Activated CD8-positive, alpha-beta memory T cell treated with anti-CD3 and anti-CD28 coated beads, Interleukin-2, amount 50 U/mL, for 48 hours (primary cell): ENCODE measurements around the gene TMEM107.
"Not testable (repeated sequence)": the region's sequence is repeated elsewhere in the genome, so short reads cannot be mapped to it uniquely, and the experiment has no call there.

Experiments used
- DNase-seq: peaks from one replicate; pipeline ENCODE4 v3.0.0-alpha.2; 2020

The TMEM107 gene

GRCh38 chr17:8189041-8189710 lies 13.0 kb upstream of the TMEM107 start:
- DNase-seq: peak; percentile 60

GRCh38 chr17:8188263-8188839 lies 12.2 kb upstream of the TMEM107 start:
- DNase-seq: peak; percentile 62

- peak; percentile 99 for DNase-seq
These were observed 11.5 kb upstream of the TMEM107 start for GRCh38 chr17:8187517-8188262.

GRCh38 chr17:8186787-8187516 lies 10.8 kb upstream of the TMEM107 start:
- DNase-seq: peak; percentile 100

GRCh38 chr17:8186446-8186786 lies 10.2 kb upstream of the TMEM107 start:
- no peak for DNase-seq

- DNase-seq: peak; percentile 100
These were observed 9.6 kb upstream of the TMEM107 start for GRCh38 chr17:8185582-8186445.

GRCh38 chr17:8176998-8177731 lies 985 bp upstream of the TMEM107 start:
- DNase-seq: no peak

- no peak for DNase-seq
These were observed 384 bp downstream of the TMEM107 start for GRCh38 chr17:8175795-8176196.

- DNase-seq: no peak
These were observed 2.3 kb downstream of the TMEM107 start for GRCh38 chr17:8173871-8174322.

- DNase-seq: peak; percentile 79
These were observed 2.9 kb downstream of the TMEM107 start for GRCh38 chr17:8173056-8173870.

GRCh38 chr17:8170186-8170585 lies 6.0 kb downstream of the TMEM107 start:
- DNase-seq: not testable (repeated sequence)

- no peak for DNase-seq
These were observed 8.7 kb downstream of the TMEM107 start for GRCh38 chr17:8167526-8167925.

GRCh38 chr17:8166731-8167130 lies 9.4 kb downstream of the TMEM107 start:
- DNase-seq: no peak

- DNase-seq: no peak
These were observed 11.4 kb downstream of the TMEM107 start for GRCh38 chr17:8164815-8165131.

- DNase-seq: peak; percentile 84
These were observed 12.0 kb downstream of the TMEM107 start for GRCh38 chr17:8163978-8164814.

GRCh38 chr17:8162997-8163977 lies 12.9 kb downstream of the TMEM107 start:
- peak; percentile 74 for DNase-seq

GRCh38 chr17:8162233-8162996 lies 13.8 kb downstream of the TMEM107 start, which contains the start of gene VAMP2:
Gene VAMP2, minus strand, starts transcription at chr17:8162948. Its CDS starts 69 bp downstream, at chr17:8162879.
- DNase-seq: peak; percentile 91
